22Rv1 (cell line): ENCODE results near the gene TMEM131.

Experiments used
- H3K27ac ChIP-seq: fragments of 450-650 bp; 2 replicates; pipeline ENCODE4 v1.5.1; 2017
- ZFX ChIP-seq: fragments of 450-650 bp; IDR thresholded peaks from 2 replicates; pipeline ENCODE4 v1.6.1; 2017; ENCODE audit warnings: antibody characterized with exemption, borderline replicate concordance
- TF ChIP-seq, protein P1 (sequence below): fragments of 450-650 bp; IDR thresholded peaks from 2 replicates; pipeline ENCODE4 v1.5.1; 2017; ENCODE audit warnings: mild to moderate bottlenecking

The TMEM131 gene

DNA sequence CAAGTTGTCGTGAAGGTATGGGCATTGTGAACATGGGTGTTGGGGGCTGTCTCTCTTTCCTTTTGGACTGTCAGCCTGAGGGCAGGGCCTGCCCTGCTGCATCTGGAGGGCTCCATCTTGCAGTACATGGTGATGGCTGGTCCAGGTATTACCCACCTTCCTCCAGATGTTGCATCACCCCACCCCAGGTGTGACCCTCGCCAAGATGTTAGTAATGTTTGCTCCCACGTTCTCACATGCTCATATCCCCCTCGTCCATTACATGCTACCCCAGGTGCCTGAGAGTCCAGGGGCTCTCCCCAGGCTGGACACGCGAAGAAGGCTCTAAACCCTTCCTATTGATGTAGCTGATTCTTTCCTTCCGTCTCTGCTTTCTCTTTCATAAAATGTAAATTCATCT, 268.5 kb downstream of the TMEM131 start:
- no peak overlapping the region for H3K27ac ChIP-seq
- no peak for TF ChIP-seq ZFX
- TF ChIP-seq, protein P1, sequence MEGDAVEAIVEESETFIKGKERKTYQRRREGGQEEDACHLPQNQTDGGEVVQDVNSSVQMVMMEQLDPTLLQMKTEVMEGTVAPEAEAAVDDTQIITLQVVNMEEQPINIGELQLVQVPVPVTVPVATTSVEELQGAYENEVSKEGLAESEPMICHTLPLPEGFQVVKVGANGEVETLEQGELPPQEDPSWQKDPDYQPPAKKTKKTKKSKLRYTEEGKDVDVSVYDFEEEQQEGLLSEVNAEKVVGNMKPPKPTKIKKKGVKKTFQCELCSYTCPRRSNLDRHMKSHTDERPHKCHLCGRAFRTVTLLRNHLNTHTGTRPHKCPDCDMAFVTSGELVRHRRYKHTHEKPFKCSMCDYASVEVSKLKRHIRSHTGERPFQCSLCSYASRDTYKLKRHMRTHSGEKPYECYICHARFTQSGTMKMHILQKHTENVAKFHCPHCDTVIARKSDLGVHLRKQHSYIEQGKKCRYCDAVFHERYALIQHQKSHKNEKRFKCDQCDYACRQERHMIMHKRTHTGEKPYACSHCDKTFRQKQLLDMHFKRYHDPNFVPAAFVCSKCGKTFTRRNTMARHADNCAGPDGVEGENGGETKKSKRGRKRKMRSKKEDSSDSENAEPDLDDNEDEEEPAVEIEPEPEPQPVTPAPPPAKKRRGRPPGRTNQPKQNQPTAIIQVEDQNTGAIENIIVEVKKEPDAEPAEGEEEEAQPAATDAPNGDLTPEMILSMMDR, result no peak

DNA sequence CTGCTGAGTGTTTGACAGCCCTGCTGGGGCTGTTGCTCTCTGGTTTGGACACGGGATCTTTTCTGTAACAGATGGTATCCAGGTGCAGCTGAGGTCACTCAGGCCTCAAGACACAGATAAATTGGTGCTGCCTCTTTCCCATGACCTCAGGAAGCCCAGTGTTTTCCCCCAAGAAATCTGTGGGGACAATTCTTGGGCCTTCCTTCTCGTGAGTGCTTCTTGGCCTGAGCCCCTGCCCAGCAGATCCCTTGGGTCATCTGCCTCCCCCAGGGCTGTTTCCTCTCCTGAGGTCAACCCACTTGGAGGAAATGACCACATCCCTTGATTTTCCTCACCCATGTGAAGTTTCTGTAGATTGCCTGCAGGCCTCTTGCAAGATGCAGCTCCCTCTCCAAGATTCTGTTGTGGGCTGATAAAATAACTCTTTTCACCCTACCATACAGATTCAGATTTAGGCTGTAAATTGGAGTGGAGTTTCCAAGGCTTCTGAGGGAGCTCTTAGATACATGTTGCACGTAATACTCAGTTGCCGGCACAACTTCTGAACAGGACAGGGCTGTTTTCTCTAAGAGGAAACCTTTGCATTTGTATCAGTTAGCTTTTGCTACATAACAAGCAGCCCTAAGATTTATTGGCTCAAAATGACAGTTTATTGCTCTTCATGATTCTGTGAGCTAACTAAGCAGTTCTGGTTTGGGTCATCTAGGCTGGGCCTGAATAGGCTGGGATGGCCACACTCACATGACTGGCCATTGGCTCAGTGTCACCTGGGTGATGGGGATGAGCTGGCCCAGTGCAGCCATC, 269.3 kb downstream of the TMEM131 start:
- H3K27ac ChIP-seq, result no peak overlapping the region
- TF ChIP-seq ZFX, result no peak
- TF ChIP-seq, protein P1, result no peak

DNA sequence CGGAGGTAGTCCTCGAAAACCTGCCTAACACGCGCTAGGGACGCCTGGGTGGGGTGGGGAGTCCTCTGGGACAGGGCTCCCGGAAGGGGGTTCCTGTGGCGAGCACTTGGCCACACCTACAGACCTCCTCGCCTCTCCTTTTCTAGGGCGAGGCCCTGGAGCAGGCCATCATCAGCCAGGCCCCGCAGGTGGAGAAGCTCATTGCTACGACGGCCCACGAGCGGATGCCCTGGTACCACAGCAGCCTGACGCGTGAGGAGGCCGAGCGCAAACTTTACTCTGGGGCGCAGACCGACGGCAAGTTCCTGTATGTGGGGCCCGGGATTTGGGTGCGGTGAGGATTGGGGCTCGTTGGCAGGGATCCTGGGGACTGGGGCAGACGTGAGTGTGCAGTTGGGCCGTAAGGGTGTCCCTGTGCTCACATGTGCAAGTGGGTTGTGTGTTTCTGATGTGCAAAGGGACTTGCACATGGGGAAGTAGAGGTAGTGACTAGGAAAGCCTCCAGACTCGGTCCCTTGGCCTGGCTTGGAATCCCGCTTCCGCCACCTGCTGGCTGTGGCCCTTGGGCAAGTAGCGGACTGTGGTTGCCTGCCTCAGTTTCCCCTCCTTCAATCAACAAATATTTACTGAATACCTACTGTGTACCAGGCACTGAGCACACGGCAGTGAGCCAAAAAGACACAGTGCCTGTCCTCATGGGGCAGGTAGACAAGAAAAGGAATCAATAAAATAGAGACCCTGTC, 270.6 kb downstream of the TMEM131 start:
- H3K27ac ChIP-seq, result no peak overlapping the region
- TF ChIP-seq ZFX, result no peak
- TF ChIP-seq, protein P1, result no peak

DNA sequence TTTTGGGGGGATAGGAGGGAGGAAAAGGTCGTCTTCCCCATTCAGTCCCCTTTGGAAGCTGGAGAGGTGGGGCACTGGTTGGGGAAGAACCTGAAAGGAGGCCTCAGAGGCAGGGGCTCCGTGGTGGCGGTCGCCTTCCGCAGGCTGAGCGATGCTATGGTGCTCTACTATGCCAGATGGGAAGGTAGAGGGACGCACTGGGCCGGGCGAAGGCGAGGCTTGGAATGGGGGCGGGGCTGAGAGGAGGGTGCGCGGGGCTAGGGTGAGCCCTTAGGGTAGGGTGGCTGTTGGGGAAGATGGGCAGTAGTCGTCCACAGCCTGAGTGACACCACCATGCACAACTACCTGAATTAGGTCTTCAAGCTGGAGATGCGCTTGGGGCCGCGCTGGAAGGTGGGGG, 271.2 kb downstream of the TMEM131 start:
- TF ChIP-seq, protein P1, result no peak
- no peak for TF ChIP-seq ZFX
- H3K27ac ChIP-seq, result no peak overlapping the region

DNA sequence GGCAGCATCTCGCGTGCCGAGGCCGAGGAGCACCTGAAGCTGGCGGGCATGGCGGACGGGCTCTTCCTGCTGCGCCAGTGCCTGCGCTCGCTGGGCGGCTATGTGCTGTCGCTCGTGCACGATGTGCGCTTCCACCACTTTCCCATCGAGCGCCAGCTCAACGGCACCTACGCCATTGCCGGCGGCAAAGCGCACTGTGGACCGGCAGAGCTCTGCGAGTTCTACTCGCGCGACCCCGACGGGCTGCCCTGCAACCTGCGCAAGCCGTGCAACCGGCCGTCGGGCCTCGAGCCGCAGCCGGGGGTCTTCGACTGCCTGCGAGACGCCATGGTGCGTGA, 271.7 kb downstream of the TMEM131 start:
- H3K27ac ChIP-seq, result no peak overlapping the region
- no peak for TF ChIP-seq ZFX
- TF ChIP-seq, protein P1, result no peak

DNA sequence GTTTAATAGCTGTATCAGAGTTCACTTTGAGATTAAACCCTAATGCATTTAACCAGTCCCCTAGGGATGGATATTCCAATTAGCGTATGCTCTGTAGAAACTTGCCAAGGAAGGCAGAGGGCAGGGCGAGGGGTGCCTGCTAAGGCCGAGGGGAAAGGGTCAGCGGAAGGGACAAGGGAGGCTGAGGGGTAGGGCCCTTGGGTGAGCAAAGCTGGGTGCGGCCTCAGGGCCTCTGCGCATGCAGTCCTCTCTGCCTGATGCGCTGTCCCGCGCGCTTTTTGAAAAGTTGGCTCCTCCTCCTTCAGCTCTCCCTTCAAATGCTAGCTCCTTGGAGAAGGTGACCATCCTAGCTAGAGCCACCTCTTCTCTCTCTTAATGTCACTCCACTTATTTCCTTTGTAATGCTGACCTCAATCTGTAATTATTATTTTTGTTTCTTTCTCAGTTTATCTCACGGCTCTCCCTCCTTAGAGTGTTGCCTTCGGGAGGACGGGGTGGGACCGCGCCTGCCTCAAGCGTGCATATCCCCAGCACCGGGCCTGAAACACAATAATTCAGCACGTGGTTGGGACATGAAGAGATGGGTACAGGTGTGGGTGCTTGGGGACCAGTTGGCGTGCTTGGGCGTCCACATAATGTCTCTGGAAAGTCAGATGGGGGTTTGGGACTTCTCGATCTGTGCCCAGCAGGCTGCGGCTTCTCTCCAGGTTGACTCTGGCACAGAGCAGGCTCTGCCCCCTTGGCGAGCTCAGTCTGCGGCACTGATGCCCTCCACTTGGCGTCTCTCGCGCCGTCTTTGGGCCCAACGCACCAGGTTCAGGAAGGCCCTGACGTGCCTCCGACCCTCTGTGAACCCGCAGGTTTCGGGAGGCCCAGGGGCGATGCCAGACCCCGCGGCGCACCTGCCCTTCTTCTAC, 272.3 kb downstream of the TMEM131 start:
- TF ChIP-seq, protein P1, result no peak
- no peak for TF ChIP-seq ZFX
- no peak overlapping the region for H3K27ac ChIP-seq
